H54 (cell line): ENCODE measurements around the gene NPY.

ENCODE experiments used
- DNase-seq: peaks from one replicate; pipeline ENCODE4 v3.0.0; 2011; ENCODE audit warnings: low spot score, mixed read lengths; ENCODE audit not compliant: insufficient read length
- FAIRE-seq: peaks from 3 replicates; lab custom pipeline; 2011; peaks lifted over from hg19 to GRCh38; lab: Jason Lieb, UNC
- POLR2A ChIP-seq: IDR thresholded peaks from 2 replicates; pipeline ENCODE4 v1.6.1; 2011; ENCODE audit warnings: low read depth, mild to moderate bottlenecking, low read length

NPY gene

DNA sequence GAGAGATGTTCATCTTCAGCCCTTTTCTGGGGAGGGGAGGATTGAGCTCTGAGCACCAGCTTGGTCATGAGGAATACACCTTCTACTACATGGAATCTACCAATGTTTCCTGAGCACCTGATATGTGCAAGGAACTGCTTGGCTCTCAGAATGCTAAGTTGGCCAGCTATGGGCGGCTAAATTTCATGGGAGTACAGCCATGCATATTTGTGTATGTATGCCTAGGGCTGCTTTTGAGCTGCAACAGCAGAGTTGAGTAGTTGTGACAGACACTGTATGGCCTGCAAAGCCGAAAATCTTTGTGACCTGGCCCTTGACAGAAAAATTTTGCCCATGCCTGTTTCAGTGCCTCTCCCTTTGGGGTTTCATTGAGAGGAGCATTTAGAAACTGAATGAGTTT is 44.9 kb downstream of the NPY start:
- TF ChIP-seq POLR2A: no peak
- FAIRE-seq: no peak
- DNase-seq: no peak

DNA sequence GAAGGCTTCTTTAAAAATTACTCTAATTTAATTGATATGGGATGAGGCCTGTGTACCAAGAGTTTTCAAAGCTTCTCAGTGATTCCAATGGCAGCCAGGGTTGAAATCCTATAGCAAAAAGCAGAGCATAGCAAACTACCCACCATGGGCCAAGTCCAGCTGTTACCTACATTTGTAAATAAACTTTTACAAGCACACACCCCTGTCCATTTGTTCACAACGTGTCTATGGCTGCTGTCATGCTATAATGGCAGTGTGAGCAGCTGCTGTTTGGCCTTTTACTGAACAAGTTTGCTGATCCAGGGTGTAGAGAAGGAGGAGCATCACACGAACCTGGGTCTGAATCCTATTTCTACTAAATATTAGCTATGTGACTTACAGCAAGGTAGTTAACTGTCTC is 50.0 kb downstream of the NPY start:
- no peak for FAIRE-seq
- TF ChIP-seq POLR2A: no peak

DNA sequence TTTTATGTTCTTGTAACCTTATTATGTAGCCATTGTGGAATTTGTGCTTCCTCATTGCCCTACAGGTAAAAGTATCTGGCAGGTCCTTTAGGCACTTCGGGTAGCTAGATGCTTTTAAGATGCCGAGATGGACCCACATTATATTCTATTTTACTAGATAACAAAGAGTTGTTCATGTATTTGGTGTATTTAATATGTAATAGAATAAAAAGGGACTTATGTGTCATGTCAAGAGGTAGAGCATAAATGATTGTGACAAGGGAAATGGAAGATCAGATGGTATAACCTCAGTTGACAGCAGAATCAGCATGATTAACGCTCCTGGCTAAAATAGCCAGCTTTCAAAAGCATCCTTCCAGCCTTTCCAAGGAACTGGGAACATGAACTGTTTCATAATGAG is 50.6 kb downstream of the NPY start:
- DNase-seq: no peak
- no peak for TF ChIP-seq POLR2A
- FAIRE-seq: no peak

More for the DNA sequence above, 50.0 kb downstream of the NPY start:
- no peak for DNase-seq

DNA sequence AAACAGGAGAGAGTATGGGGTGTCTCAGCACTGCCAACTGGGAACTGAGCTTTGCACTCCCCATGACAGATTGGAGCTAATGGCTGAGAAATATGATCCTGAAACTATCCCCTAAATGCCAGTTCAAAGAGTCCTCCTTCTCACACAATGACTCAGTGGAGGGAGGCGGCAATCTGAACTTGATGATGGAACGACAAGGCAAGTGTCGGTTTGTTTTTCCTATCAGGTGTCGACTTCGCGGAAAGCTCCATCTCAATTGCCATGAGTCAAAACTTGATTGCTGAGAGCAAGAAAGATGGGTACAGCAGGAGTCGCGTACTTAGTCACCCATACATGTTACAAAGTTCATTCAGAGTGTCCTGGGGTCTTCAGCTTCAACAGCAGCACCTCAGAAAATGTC is 52.5 kb downstream of the NPY start:
- no peak for FAIRE-seq

DNA sequence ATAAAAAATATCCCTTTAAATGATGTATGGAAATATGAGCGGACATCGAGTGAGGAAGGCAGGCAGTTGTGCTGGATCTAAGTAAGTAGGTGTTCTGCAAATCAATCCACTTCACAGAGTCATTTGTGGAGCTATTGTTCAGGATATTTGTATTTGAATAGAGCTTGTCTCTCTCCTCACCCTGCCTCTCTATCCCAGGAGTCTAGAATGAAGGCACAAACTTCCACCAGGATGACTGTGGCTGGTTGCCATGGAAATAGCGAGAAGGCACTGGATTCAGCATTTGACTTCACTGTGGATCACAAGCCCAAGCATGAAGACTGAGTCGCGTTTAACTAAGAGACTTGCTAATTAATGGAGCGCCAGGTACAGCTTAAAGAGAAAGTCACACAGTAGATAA is 53.2 kb downstream of the NPY start:
- no peak for FAIRE-seq
- TF ChIP-seq POLR2A: no peak
- DNase-seq: no peak

More for the DNA sequence above, 52.5 kb downstream of the NPY start:
- DNase-seq: no peak
- no peak for TF ChIP-seq POLR2A

DNA sequence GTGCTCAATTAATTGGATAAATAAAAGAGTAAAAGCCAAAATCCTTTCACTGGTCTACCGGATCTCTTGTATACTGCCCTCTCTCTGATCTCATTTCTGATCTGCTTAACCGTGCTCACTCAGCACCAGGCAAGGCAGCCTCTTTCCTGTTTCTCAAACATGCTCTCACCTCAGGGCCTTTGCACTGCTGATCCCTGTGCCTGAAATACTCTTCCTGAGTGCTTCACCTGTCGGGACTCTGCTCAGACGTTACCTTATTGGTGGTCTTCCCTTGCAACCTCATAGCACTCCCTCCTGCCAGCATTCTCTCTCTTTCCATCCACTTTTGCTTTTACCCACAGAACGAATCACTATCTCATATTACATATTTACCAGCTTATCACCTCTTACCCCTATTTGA is 55.6 kb downstream of the NPY start:
- TF ChIP-seq POLR2A: no peak
- FAIRE-seq (no peak), DNase-seq (no peak)

DNA sequence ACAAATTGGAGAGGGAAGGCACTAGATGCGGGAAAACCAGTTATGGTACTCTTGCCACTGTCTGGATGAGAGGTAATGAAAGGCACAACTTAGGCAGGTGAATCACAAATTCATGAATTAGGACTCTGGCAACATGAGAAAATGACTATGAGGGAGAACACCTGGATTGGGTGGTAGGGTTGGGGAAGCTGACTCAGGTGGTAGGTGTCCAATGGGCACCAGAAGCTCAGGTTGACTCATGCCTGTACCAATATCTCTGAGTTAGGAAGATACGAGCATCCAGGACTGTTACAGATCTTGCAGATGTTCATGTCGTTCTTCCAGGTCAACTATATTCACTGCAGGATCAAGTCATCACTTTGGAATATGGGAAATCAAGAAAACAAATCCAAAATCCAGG is 56.7 kb downstream of the NPY start:
- FAIRE-seq: no peak
- TF ChIP-seq POLR2A: no peak
- DNase-seq: no peak
